ENCODE results near the gene CREB5.

DNA sequence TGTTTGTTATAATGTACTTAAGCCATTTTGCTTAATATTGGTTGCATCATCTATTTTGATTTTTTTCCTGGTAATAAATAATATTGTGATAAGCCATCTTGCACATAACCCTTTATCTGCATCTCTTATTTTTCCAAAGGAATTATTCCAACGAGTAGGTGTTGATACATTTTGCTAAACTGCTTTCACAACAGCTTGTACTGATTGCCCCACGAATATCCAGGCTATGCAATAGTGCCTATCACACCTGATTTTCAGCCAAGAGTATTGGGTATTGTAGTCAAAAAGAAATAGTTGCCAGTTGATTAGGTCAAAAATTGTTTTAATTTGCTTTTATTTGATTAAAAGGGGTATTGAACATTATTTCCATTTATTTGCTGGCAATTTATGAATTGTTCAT lies 20.7 kb downstream of the CREB5 start:
- TF ChIP-seq JUN (IDR thresholded peaks at IDR 0.05; ENCODE audit: borderline replicate concordance, insufficient read depth, insufficient read length, low read depth) (no peak), POLR2AphosphoS5 (IDR thresholded peaks at IDR 0.05; ENCODE audit: insufficient read depth, low read depth, low read length) (no peak), POLR2A (IDR thresholded peaks at IDR 0.05; ENCODE audit: low read depth, low read length) (no peak), EZH2 (IDR thresholded peaks at IDR 0.05; ENCODE audit: borderline replicate concordance, low read depth, low read length, severe bottlenecking) (no peak), MAX (IDR thresholded peaks at IDR 0.05; ENCODE audit: insufficient read depth, insufficient read length) (no peak)
- TF ChIP-seq, protein P1, sequence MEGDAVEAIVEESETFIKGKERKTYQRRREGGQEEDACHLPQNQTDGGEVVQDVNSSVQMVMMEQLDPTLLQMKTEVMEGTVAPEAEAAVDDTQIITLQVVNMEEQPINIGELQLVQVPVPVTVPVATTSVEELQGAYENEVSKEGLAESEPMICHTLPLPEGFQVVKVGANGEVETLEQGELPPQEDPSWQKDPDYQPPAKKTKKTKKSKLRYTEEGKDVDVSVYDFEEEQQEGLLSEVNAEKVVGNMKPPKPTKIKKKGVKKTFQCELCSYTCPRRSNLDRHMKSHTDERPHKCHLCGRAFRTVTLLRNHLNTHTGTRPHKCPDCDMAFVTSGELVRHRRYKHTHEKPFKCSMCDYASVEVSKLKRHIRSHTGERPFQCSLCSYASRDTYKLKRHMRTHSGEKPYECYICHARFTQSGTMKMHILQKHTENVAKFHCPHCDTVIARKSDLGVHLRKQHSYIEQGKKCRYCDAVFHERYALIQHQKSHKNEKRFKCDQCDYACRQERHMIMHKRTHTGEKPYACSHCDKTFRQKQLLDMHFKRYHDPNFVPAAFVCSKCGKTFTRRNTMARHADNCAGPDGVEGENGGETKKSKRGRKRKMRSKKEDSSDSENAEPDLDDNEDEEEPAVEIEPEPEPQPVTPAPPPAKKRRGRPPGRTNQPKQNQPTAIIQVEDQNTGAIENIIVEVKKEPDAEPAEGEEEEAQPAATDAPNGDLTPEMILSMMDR (IDR thresholded peaks at IDR 0.05; ENCODE audit: extremely low read depth in 1 of 2, insufficient read depth in 1 of 2, low read depth in 1 of 2, low read length in 2 of 2): no peak

Measured in endothelial cell of umbilical vein (primary cell).